GM12872 (cell line): ENCODE measurements around the gene STUB1.
A peak's percentile ranks its signal among the peaks of the same experiment; 100 is the strongest.

Experiments
- TF ChIP-seq, protein P1 (sequence below): IDR thresholded peaks from 3 replicates; pipeline ENCODE4 v1.5.1; 2011; ENCODE audit warnings: low read depth, mild to moderate bottlenecking, low read length, moderate library complexity; ENCODE audit not compliant: insufficient read depth

The STUB1 gene

DNA sequence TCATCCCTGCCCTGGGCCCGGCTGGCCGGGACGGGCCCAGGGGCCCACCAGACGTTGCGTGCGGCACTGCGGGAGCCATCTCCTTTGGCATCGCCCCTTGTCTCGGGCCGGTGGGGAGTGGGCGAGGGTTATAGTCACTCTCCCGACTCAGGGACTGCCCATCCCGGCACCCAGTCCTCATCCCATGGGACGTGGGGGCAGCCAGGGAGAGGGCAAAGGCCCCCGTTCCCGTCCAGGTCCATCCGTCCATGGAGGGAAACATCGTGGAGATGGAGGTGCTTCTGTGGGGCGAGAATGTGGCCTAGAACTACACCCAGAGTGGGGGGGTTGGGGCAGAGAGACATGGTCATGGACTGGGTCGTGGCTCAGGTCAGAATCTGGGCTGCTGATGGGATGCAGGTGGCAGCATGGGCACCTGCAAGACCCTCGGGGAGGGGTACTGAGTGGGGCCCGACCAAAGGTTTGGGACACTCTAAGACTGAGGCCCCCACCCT, 33.5 kb upstream of the STUB1 start:
- TF ChIP-seq, protein P1, sequence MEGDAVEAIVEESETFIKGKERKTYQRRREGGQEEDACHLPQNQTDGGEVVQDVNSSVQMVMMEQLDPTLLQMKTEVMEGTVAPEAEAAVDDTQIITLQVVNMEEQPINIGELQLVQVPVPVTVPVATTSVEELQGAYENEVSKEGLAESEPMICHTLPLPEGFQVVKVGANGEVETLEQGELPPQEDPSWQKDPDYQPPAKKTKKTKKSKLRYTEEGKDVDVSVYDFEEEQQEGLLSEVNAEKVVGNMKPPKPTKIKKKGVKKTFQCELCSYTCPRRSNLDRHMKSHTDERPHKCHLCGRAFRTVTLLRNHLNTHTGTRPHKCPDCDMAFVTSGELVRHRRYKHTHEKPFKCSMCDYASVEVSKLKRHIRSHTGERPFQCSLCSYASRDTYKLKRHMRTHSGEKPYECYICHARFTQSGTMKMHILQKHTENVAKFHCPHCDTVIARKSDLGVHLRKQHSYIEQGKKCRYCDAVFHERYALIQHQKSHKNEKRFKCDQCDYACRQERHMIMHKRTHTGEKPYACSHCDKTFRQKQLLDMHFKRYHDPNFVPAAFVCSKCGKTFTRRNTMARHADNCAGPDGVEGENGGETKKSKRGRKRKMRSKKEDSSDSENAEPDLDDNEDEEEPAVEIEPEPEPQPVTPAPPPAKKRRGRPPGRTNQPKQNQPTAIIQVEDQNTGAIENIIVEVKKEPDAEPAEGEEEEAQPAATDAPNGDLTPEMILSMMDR = no peak

DNA sequence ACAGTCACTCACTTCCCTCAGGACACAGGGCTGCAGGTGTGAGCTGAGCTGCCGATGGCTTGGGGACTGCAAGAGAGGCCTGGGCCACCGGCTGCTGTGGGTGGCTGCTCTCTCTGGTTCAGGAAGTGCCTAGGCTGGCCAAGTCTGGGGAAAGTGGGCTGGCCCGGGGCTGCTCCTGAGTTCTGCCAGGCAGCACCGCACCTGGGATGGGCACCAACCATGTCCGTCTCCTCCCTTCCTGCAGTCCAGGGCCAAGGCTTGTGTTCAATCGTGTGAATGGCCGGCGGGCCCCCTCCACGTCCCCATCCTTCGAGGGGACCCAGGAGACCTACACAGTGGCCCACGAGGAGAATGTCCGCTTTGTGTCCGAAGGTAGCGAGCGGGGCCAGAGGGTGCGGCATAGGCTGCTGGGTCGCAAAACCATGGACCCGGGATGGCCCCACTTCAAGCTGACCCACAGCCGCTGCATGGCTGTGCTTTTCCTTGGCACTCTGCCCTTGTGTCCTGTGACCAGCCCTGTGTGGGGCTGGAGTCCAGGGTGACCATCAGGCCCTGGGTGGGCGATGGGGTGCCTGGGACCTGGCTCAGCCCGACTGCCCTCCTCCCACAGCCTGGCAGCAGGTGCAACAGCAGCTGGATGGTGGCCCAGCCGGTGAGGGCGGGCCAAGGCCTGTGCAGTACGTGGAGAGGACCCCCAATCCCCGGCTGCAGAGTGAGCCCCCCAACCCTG, 32.9 kb upstream of the STUB1 start:
- TF ChIP-seq, protein P1 = no peak

DNA sequence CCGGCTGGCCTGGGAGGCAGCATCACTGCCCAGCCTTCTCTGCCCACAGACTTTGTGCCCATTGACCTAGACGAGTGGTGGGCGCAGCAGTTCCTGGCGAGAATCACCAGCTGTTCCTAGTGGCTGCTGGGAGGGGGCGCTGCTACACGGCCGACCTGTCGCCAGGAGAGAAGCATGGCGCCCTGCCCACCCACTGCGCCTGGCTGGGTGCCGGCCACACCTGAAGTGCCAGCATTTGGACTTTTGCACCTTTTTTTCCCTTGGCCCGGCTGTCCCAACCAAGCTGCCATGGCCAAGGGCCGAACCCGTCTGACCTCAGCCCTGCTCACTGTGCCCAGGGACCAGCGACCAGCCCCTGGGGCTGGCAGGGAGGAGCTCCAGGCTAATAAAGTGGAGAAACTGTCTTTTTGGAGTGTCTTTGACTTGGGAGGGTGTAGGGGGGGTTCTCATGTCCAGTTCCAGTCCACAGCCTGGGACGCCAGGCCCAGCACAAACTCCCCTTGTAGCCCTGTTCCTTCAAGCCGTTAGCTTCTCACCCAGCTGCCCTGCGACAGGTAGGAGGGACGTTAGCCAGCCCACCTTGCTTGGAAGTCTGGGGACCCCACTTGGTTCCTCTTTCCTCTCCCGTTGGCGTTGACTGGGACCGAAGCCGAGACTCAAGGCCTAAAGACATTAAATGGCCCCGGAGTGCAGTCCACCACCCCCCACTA, 32.0 kb upstream of the STUB1 start:
- TF ChIP-seq, protein P1 = peak; percentile 81

DNA sequence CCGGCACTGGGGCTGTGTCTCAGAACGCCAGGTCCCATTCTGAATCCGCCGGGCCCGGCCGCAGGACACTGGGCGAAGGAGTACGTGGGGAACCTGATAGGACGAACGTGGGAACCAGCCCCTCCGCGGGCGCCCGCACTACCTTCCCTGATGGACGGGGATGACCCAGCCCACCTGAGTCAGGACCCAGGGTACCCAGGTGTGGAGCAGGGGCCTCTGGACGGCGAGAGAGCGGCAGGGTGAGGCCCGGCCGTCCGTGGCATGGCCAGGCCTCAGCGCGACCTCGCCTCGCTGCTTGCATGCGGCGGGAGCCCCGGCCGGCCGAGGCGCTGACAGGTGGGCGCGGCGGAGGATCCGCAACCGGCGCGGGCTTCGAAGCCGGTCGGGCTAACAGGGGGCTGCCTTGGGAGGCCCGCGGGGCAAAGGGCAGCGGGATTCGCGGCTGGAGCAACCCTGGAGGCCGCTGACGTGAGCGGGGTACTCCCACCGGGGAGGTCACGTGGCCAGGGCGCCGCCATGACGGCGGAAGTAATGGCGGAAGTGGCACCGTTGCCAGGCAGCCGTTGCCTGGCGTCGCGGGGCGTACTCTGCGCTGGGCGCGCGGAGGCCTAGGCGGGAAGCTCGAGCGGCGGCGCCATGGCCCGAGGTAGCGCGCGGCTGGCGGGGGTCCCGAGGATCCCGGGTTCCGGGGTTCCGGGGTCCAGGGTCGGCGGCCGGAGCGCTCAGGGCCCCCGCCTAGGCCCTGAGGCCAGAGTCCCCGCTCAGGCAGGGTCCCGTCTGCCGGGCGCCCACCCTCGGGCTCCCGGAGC, 31.2 kb upstream of the STUB1 start, which contains the start of gene WDR90:
Gene WDR90, plus strand, starts transcription at position 585 of the 809 bp plus-strand sequence. Its CDS starts 52 bp downstream, at position 637.
- TF ChIP-seq, protein P1 = no peak

DNA sequence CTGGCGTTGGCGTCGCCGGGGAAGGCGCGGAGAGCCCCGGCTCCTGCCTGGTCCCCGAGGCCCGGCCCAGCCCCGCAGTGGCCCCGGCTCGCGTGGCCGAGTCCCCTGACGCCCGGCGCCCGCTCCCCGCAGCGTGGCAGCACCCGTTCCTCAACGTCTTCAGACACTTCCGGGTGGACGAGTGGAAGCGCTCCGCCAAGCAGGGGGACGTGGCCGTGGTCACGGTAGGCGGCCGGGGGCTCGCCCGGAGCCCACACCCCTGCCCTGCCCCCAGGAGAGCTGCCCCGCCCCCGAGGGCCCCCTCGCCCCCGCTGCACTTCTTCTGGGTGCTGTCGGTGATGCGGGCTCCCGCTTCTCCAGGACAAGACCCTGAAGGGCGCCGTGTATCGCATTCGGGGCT, 30.6 kb upstream of the STUB1 start:
- TF ChIP-seq, protein P1 = no peak

DNA sequence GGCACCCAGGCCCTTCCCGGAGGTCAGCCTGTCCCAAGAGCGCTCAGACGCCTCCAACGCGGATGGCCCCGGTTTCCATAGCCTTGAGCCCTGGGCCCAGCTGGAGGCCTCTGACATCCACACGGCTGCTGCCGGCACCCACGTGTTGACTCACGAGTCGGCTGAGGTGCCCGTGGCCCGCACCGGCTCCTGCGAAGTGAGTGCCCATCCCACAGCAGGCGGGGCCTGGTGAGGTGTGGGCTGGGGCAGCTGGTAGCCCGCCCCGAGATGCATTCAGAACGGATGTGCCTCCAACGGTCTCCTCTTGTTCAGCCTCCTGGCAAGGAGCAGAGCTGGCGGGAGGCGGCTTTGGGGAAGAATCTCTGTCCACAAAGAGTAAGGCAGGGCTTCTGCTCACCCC, 28.4 kb upstream of the STUB1 start:
- TF ChIP-seq, protein P1 = no peak
